Right lobe of liver (tissue), 4 donors: ENCODE results near the gene ACAN.

Source experiments
- POLR2A ChIP-seq: fragments of 450-650 bp; IDR thresholded peaks from one replicate; pipeline ENCODE4 v1.6.1; 2017; ENCODE audit warnings: antibody characterized with exemption, mild to moderate bottlenecking
- TF ChIP-seq, protein P1 (sequence below), 4 donors: fragments of 200-600 bp in 3 of 4; fragments of 450-650 bp in 1 of 4; IDR thresholded peaks; one replicate each; pipeline versions ENCODE4 v1.5.1 to v1.8.0; 2016 to 2022; ENCODE audit warnings: antibody characterized with exemption in 4 of 4, mild to moderate bottlenecking in 2 of 4
- donor health status: DM: no; HTN: no; CAD: no.
- donor health status: DM: no; HTN: no; CAD: no.
- donor health status: DM: no; HTN: yes; CAD: no.

DNA sequence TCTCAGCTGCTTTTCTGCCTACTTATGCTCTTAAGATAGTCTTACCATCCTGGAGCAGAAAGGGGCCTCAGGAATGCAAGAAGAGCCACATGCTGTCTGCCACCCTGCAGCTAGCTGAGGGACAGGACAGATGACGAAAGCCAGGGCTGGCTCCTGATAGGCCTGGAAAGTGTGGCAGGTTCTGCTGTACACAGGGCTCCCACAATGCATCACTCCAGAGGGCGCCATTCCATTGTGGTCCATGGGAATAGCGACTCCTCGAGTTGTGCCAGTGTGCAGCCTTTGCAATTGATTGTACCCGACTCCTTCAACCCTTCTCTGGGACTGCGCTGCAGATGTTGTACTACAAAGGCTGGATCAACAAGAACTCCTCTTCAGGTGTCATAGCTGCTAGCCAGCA lies 11.2 kb downstream of the ACAN start:
- TF ChIP-seq, protein P1, sequence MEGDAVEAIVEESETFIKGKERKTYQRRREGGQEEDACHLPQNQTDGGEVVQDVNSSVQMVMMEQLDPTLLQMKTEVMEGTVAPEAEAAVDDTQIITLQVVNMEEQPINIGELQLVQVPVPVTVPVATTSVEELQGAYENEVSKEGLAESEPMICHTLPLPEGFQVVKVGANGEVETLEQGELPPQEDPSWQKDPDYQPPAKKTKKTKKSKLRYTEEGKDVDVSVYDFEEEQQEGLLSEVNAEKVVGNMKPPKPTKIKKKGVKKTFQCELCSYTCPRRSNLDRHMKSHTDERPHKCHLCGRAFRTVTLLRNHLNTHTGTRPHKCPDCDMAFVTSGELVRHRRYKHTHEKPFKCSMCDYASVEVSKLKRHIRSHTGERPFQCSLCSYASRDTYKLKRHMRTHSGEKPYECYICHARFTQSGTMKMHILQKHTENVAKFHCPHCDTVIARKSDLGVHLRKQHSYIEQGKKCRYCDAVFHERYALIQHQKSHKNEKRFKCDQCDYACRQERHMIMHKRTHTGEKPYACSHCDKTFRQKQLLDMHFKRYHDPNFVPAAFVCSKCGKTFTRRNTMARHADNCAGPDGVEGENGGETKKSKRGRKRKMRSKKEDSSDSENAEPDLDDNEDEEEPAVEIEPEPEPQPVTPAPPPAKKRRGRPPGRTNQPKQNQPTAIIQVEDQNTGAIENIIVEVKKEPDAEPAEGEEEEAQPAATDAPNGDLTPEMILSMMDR (IDR thresholded peaks at IDR 0.05): no peak
- no peak for TF ChIP-seq POLR2A
